ENCODE data around the gene C20orf202. TPM values are rescaled to one million over a fixed set of nuclear protein-coding genes. Genes with fewer than 3 reads are reported as not detected.

C20orf202 gene
- polyA plus RNA-seq, 1 of the 3 experiments (the other 2 are of a cell fraction): not detected

GRCh38 chr20:1191299-1191698 is 12.0 kb upstream of the C20orf202 start:
- Histone ChIP-seq H3K79me2 (ENCODE audit: insufficient read depth) (no peaks in the 10 kb centered on the region), H3K36me3 (replicated peaks in 1 of 2; ENCODE audit: control insufficient read depth in 1 of 2, insufficient read depth in 2 of 2, low read length in 1 of 2) (no peaks in the 10 kb centered on the region)
- TF ChIP-seq FOXJ3 (CRISPR knock-in tag; IDR thresholded peaks at IDR 0.05) (no peak), RCOR1 (IDR thresholded peaks at IDR 0.05; ENCODE audit: low read length) (no peak), USF1 (IDR thresholded peaks at IDR 0.05; ENCODE audit: borderline replicate concordance, low read depth) (no peak), NRF1 (IDR thresholded peaks at IDR 0.05; ENCODE audit: low read depth, low read length) (no peak), SIN3A (IDR thresholded peaks at IDR 0.05; ENCODE audit: borderline replicate concordance, low read depth, low read length) (no peak), EP300 (IDR thresholded peaks at IDR 0.05; ENCODE audit: borderline replicate concordance in 1 of 2, low read depth in 1 of 2, low read length in 1 of 2) (no peak), TCF12 (IDR thresholded peaks at IDR 0.05) (no peak), ELF1 (IDR thresholded peaks at IDR 0.05) (no peak), MEF2A (IDR thresholded peaks at IDR 0.05; ENCODE audit: borderline replicate concordance, low read depth) (no peak)

DNA sequence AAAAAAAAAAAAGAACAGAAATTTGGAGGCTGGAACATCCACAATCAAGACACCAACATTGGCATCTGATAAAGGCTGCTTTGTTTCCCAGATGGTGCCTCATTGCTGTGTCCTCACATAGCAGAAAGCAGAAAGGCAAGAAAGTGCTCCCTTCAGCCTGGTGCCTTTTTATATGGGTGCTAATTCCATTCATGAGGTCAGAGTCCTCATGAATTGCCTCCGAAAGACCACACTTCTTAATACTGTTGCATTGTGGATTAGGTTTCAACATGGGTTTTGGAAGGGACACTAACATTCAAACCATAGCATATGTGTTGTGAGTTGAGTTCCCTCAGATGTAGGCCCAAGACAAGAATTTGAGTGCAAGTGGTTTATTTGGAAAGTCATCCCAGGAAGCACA is 8.0 kb upstream of the C20orf202 start:
- Histone ChIP-seq H3K9me2 (no peaks in the 10 kb centered on the region), H3K4me2 (no peak overlapping the region), H3K79me2 (ENCODE audit: insufficient read depth) (no peaks in the 10 kb centered on the region), H4K20me1 (ENCODE audit: insufficient read depth) (no peaks in the 10 kb centered on the region), H3K27me3 (ENCODE audit: insufficient read depth) (no peaks in the 10 kb centered on the region; the same call in 1 of the 2 replicates), H3K4me1 (ENCODE audit: control insufficient read depth in 1 of 2, insufficient read depth in 2 of 2, low read depth in 1 of 2, low read length in 1 of 2) (no peaks in the 10 kb centered on the region), H3K36me3 (replicated peaks in 1 of 2; ENCODE audit: control insufficient read depth in 1 of 2, insufficient read depth in 2 of 2, low read length in 1 of 2) (no peaks in the 10 kb centered on the region), H3F3A (replicated peaks; ENCODE audit: insufficient read depth) (no peaks in the 10 kb centered on the region), H3K4me3 (ENCODE audit: low read depth in 2 of 2, low read length in 1 of 2) (no peak overlapping the region), H3K27ac (ENCODE audit: low read depth in 2 of 2, low read length in 1 of 2) (no peak overlapping the region), H2AFZ (ENCODE audit: low read depth) (no peak overlapping the region), H3K9ac (no peak overlapping the region), H3K9me3 (no peaks in the 10 kb centered on the region)
- ChIA-PET POLR2A (no interaction called here), CTCF (no interaction called here)
- TF ChIP-seq SMC3 (IDR thresholded peaks at IDR 0.05; ENCODE audit: low read depth, low read length) (no peak), FOSL2 (IDR thresholded peaks at IDR 0.05; ENCODE audit: borderline replicate concordance, low read depth) (no peak), RAD21 (IDR thresholded peaks at IDR 0.05; ENCODE audit: low read length) (no peak), YY1 (IDR thresholded peaks at IDR 0.05; ENCODE audit: low read depth) (no peak)
- no peak for DNase-seq
- WGBS (ENCODE audit: low lambda C conversion rate): 45% methylated on average over 1 of the region's 1 CpG

More at GRCh38 chr20:1191299-1191698, 12.0 kb upstream of the C20orf202 start:
- H4K20me1 ChIP-seq (ENCODE audit: insufficient read depth): no peaks in the 10 kb centered on the region
- POLR2A ChIA-PET: interaction anchor here (0.8 kb wide), 1 partner anchor 15 kb away, joined by 3 read pairs; no protein-coding TSS in a partner anchor
- CTCF ChIA-PET: interaction anchor here (1.7 kb wide), 1 partner anchor 22 kb away, joined by 10 read pairs; no protein-coding TSS in a partner anchor
- no peak overlapping the region for H3K4me3 ChIP-seq (ENCODE audit: low read depth in 2 of 2, low read length in 1 of 2)
- H2AFZ ChIP-seq (ENCODE audit: low read depth): no peak overlapping the region
- H3F3A ChIP-seq (replicated peaks; ENCODE audit: insufficient read depth): no peaks in the 10 kb centered on the region
- H3K9ac ChIP-seq: no peak overlapping the region
- no peaks in the 10 kb centered on the region for H3K9me2 ChIP-seq
- H3K9me3 ChIP-seq: no peaks in the 10 kb centered on the region
- WGBS (ENCODE audit: low lambda C conversion rate): 59% methylated on average over 3 of the region's 3 CpGs
- H3K27ac ChIP-seq (ENCODE audit: low read depth in 2 of 2, low read length in 1 of 2): no peak overlapping the region
- H3K4me2 ChIP-seq: no peak overlapping the region
- no peaks in the 10 kb centered on the region; the same call in 1 of the 2 replicates for H3K27me3 ChIP-seq (ENCODE audit: insufficient read depth)
- H3K4me1 ChIP-seq (ENCODE audit: control insufficient read depth in 1 of 2, insufficient read depth in 2 of 2, low read depth in 1 of 2, low read length in 1 of 2): no peaks in the 10 kb centered on the region
- no peak for DNase-seq

DNA sequence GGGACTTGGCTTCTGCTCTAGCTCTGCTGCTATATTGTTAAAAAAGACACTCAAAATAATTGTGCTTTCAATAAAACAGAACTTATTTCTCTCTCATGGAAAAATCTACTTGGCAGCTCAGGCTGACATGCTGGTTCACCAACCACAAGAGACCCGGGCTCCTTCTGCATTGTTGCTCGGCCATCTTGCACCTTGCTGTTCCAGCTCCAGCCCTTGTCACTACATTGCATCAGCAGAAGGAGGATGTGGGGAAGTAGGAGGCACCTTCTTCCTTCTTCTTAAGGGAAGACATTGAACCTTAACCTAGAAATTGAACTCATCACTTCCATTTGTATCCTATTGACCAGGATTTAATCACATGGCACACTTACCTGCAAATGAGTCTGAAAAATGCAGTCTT is 6.6 kb upstream of the C20orf202 start:
- DNase-seq: no peak
- H2AFZ ChIP-seq (ENCODE audit: low read depth): no peak overlapping the region
- H3F3A ChIP-seq (replicated peaks; ENCODE audit: insufficient read depth): no peaks in the 10 kb centered on the region
- 29% methylated on average over 2 of the region's 2 CpGs for WGBS (ENCODE audit: low lambda C conversion rate)
- H4K20me1 ChIP-seq (ENCODE audit: insufficient read depth): no peaks in the 10 kb centered on the region
- no peaks in the 10 kb centered on the region for H3K9me3 ChIP-seq
- H3K4me2 ChIP-seq: no peak overlapping the region
- no peak overlapping the region for H3K9ac ChIP-seq
- POLR2A ChIA-PET: interaction anchor here (0.6 kb wide), 1 partner anchor 66 kb away, joined by 4 read pairs; no protein-coding TSS in a partner anchor
- CTCF ChIA-PET: interaction anchor here (0.6 to 1.1 kb wide), 5 partner anchors 9 to 240 kb away, joined by 3 to 5 read pairs (median 3); no protein-coding TSS in a partner anchor
- H3K36me3 ChIP-seq (replicated peaks in 1 of 2; ENCODE audit: control insufficient read depth in 1 of 2, insufficient read depth in 2 of 2, low read length in 1 of 2): no peaks in the 10 kb centered on the region
- no peaks in the 10 kb centered on the region for H3K4me1 ChIP-seq (ENCODE audit: control insufficient read depth in 1 of 2, insufficient read depth in 2 of 2, low read depth in 1 of 2, low read length in 1 of 2)
- no peaks in the 10 kb centered on the region for H3K9me2 ChIP-seq
- H3K27ac ChIP-seq (ENCODE audit: low read depth in 2 of 2, low read length in 1 of 2): no peak overlapping the region
- no peaks in the 10 kb centered on the region; the same call in 1 of the 2 replicates for H3K27me3 ChIP-seq (ENCODE audit: insufficient read depth)
- no peaks in the 10 kb centered on the region for H3K79me2 ChIP-seq (ENCODE audit: insufficient read depth)
- no peak overlapping the region for H3K4me3 ChIP-seq (ENCODE audit: low read depth in 2 of 2, low read length in 1 of 2)
- no peak for TF ChIP-seq GATA2 (CRISPR knock-in tag; IDR thresholded peaks at IDR 0.05)
- no peak for TF ChIP-seq NRF1 (IDR thresholded peaks at IDR 0.05; ENCODE audit: low read depth, low read length)
- no peak for TF ChIP-seq EZH2phosphoT487 (IDR thresholded peaks at IDR 0.05; ENCODE audit: borderline replicate concordance, low read depth)
- TF ChIP-seq, protein P1, sequence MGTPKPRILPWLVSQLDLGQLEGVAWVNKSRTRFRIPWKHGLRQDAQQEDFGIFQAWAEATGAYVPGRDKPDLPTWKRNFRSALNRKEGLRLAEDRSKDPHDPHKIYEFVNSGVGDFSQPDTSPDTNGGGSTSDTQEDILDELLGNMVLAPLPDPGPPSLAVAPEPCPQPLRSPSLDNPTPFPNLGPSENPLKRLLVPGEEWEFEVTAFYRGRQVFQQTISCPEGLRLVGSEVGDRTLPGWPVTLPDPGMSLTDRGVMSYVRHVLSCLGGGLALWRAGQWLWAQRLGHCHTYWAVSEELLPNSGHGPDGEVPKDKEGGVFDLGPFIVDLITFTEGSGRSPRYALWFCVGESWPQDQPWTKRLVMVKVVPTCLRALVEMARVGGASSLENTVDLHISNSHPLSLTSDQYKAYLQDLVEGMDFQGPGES (IDR thresholded peaks at IDR 0.05; ENCODE audit: low read depth, low read length): no peak
- TF ChIP-seq, protein P2, sequence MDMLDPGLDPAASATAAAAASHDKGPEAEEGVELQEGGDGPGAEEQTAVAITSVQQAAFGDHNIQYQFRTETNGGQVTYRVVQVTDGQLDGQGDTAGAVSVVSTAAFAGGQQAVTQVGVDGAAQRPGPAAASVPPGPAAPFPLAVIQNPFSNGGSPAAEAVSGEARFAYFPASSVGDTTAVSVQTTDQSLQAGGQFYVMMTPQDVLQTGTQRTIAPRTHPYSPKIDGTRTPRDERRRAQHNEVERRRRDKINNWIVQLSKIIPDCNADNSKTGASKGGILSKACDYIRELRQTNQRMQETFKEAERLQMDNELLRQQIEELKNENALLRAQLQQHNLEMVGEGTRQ (IDR thresholded peaks at IDR 0.05; ENCODE audit: borderline replicate concordance, low read depth, low read length): no peak
- no peak for TF ChIP-seq CHD2 (IDR thresholded peaks at IDR 0.05; ENCODE audit: low read length, partially characterized antibody)
- TF ChIP-seq RXRA (IDR thresholded peaks at IDR 0.05; ENCODE audit: borderline replicate concordance, low read depth): no peak
- no peak for TF ChIP-seq RCOR1 (IDR thresholded peaks at IDR 0.05; ENCODE audit: low read length)
- no peak for TF ChIP-seq ELF1 (IDR thresholded peaks at IDR 0.05)
- TF ChIP-seq FOSL2 (IDR thresholded peaks at IDR 0.05; ENCODE audit: borderline replicate concordance, low read depth): no peak
- TF ChIP-seq TEAD4 (IDR thresholded peaks at IDR 0.05; ENCODE audit: borderline replicate concordance, insufficient read depth): no peak

Data from SK-N-SH (cell line).